GM23248 (cell line): ENCODE data around the gene IGF1R. TPM values are rescaled to one million over a fixed set of nuclear protein-coding genes. Genes with fewer than 3 reads are reported as not detected.

Source experiments
- DNase-seq: peaks from one replicate; pipeline ENCODE4 v3.0.0-alpha.2; 2015
- H2AFZ ChIP-seq: fragments of 200-600 bp; sonication (generic); 2 replicates; pipeline ENCODE4 v1.6.1; 2016; ENCODE audit warnings: antibody characterized with exemption
- H3F3A ChIP-seq: fragments of 200-600 bp; sonication (generic); 2 replicates; pipeline ENCODE4 v1.6.1; 2016; ENCODE audit warnings: mild to moderate bottlenecking, antibody characterized with exemption, mixed run types; ENCODE audit not compliant: insufficient read depth
- H3K27ac ChIP-seq: fragments of 200-600 bp; sonication (generic); 2 replicates; pipeline ENCODE4 v1.5.1; 2016; ENCODE audit warnings: mild to moderate bottlenecking
- H3K27me3 ChIP-seq: fragments of 200-600 bp; sonication (generic); replicated peaks from 2 replicates; pipeline ENCODE4 v1.6.1; 2016; ENCODE audit warnings: mild to moderate bottlenecking; ENCODE audit not compliant: insufficient read depth
- H3K36me3 ChIP-seq: fragments of 200-600 bp; sonication (generic); 2 replicates; pipeline ENCODE4 v1.6.1; 2016; ENCODE audit warnings: low read depth, mild to moderate bottlenecking
- H3K4me1 ChIP-seq: fragments of 200-600 bp; sonication (generic); 2 replicates; pipeline ENCODE4 v1.6.1; 2016; ENCODE audit warnings: mild to moderate bottlenecking; ENCODE audit not compliant: insufficient read depth
- H3K4me2 ChIP-seq: fragments of 200-600 bp; sonication (generic); one replicate; pipeline ENCODE4 v1.6.1; 2016; ENCODE audit warnings: mild to moderate bottlenecking; ENCODE audit not compliant: unreplicated experiment
- H3K4me3 ChIP-seq: fragments of 200-600 bp; sonication (generic); 2 replicates; pipeline ENCODE4 v1.5.1; 2016; ENCODE audit warnings: mild to moderate bottlenecking
- H3K79me2 ChIP-seq: fragments of 200-600 bp; sonication (generic); 2 replicates; pipeline ENCODE4 v1.6.1; 2016; ENCODE audit warnings: mild to moderate bottlenecking; ENCODE audit not compliant: insufficient read depth
- H3K9ac ChIP-seq: fragments of 200-600 bp; sonication (generic); 2 replicates; pipeline ENCODE4 v1.6.1; 2016; ENCODE audit warnings: mild to moderate bottlenecking
- H3K9me2 ChIP-seq: fragments of 200-600 bp; sonication (generic); 2 replicates; pipeline ENCODE4 v1.6.1; 2016; ENCODE audit warnings: mixed run types, mild to moderate bottlenecking, moderate library complexity; ENCODE audit not compliant: insufficient read depth
- H3K9me3 ChIP-seq: fragments of 200-600 bp; sonication (generic); one replicate; pipeline ENCODE4 v1.6.1; 2017; ENCODE audit warnings: low read depth
- H4K20me1 ChIP-seq: fragments of 200-600 bp; sonication (generic); 2 replicates; pipeline ENCODE4 v1.6.0; 2016; ENCODE audit not compliant: insufficient read depth
- EZH2 ChIP-seq: fragments of 200-600 bp; sonication (generic); IDR thresholded peaks from 2 replicates; pipeline ENCODE4 v1.6.1; 2018; ENCODE audit warnings: antibody characterized with exemption, mild to moderate bottlenecking; ENCODE audit not compliant: insufficient read depth, poor library complexity, severe bottlenecking
- EZH2phosphoT487 ChIP-seq: fragments of 200-600 bp; sonication (generic); IDR thresholded peaks from 2 replicates; pipeline ENCODE4 v1.6.1; 2018; ENCODE audit warnings: antibody characterized with exemption, moderate library complexity, mild to moderate bottlenecking, low read depth; ENCODE audit not compliant: insufficient read depth
- WGBS, 2 experiments: methylation state at CpG; one replicate each; pipeline ENCODE4 v1.1.6; 2015 to 2017; ENCODE audit warnings: low lambda C conversion rate in 2 of 2, low coverage in 1 of 2; ENCODE audit errors: missing lambda C conversion rate in 2 of 2; 5-methylcytosine and 5-hydroxymethylcytosine counted together
- in situ Hi-C: fragments of 300-500 bp; cut with MboI; formaldehyde crosslinking; loops from 2 replicates; pipeline ENCODE4 v1.15.0; 2020
- polyA plus RNA-seq: library from polyadenylated mRNA; unstranded; fragments of >200 nt; fragmentation: Nextera tagmentation; extraction: Ambion mirVana; gene quantifications from 2 replicates; pipeline ENCODE4 v1.2.1, GENCODE V29; 2016
- total RNA-seq: library from RNA; depleted of rRNA; stranded (reverse); fragments of >200 nt; shearing (Covaris generic); gene quantifications from 2 replicates; pipeline ENCODE4 v1.2.3, GENCODE V29; 2014

Gene IGF1R
- total and polyA plus RNA-seq, 2 experiments from 2014 or later: 22.0 to 48.6 TPM

GRCh38 chr15:98996169-98996568 lies 347.8 kb downstream of the IGF1R start:
- peaks cover 14% of the 10 kb centered on the region; the same call in 1 of the 2 replicates for H3K27me3 ChIP-seq
- DNase-seq: no peak
- no peaks in the 10 kb centered on the region for H3K79me2 ChIP-seq
- H3K27ac ChIP-seq: no peak overlapping the region
- no peaks in the 10 kb centered on the region for H3F3A ChIP-seq
- H4K20me1 ChIP-seq: no peaks in the 10 kb centered on the region
- H2AFZ ChIP-seq: no peak overlapping the region
- no peaks in the 10 kb centered on the region for H3K9me3 ChIP-seq
- H3K4me1 ChIP-seq: no peaks in the 10 kb centered on the region
- no peak overlapping the region for H3K4me2 ChIP-seq
- H3K9me2 ChIP-seq: no peaks in the 10 kb centered on the region
- TF ChIP-seq EZH2 (no peak), EZH2phosphoT487 (no peak)
- 0 out of 2 replicates have a peak, but pooled peaks cover 3% of the 10 kb centered on the region for H3K36me3 ChIP-seq
- H3K9ac ChIP-seq: no peak overlapping the region
- in situ Hi-C loops: no loop called here
- no peak overlapping the region for H3K4me3 ChIP-seq

GRCh38 chr15:98996624-98997023 lies 348.3 kb downstream of the IGF1R start:
- no peak for DNase-seq
- Histone ChIP-seq H3F3A (no peaks in the 10 kb centered on the region), H3K79me2 (no peaks in the 10 kb centered on the region), H3K36me3 (0 out of 2 replicates have a peak, but pooled peaks cover 3% of the 10 kb centered on the region), H3K4me2 (no peak overlapping the region), H2AFZ (no peak overlapping the region), H3K9me3 (no peaks in the 10 kb centered on the region), H3K4me1 (no peaks in the 10 kb centered on the region), H3K9me2 (no peaks in the 10 kb centered on the region), H3K4me3 (no peak overlapping the region), H4K20me1 (no peaks in the 10 kb centered on the region), H3K9ac (no peak overlapping the region), H3K27ac (no peak overlapping the region), H3K27me3 (peaks cover 14% of the 10 kb centered on the region; the same call in 1 of the 2 replicates)
- WGBS, 2 experiments: 72 to 79% methylated on average over 6 of the region's 6 CpGs
- TF ChIP-seq EZH2phosphoT487 (no peak), EZH2 (no peak)
- in situ Hi-C loops: no loop called here

GRCh38 chr15:98997312-98997711 lies 349.0 kb downstream of the IGF1R start:
- Histone ChIP-seq H3K36me3 (0 out of 2 replicates have a peak, but pooled peaks cover 3% of the 10 kb centered on the region), H3K79me2 (no peaks in the 10 kb centered on the region), H4K20me1 (no peaks in the 10 kb centered on the region), H2AFZ (no peak overlapping the region), H3K9me3 (no peaks in the 10 kb centered on the region), H3K4me2 (no peak overlapping the region), H3K4me1 (no peaks in the 10 kb centered on the region), H3K9ac (no peak overlapping the region), H3F3A (no peaks in the 10 kb centered on the region), H3K27ac (no peak overlapping the region), H3K4me3 (no peak overlapping the region), H3K9me2 (no peaks in the 10 kb centered on the region), H3K27me3 (peaks cover 11% of the 10 kb centered on the region; the same call in 1 of the 2 replicates)
- no peak for TF ChIP-seq EZH2
- TF ChIP-seq EZH2phosphoT487: no peak
- in situ Hi-C loops: no loop called here
- WGBS, 2 experiments: 67 to 70% methylated on average over 3 of the region's 3 CpGs
- no peak for DNase-seq

- Histone ChIP-seq H3K27ac (no peak overlapping the region), H3K9me2 (no peaks in the 10 kb centered on the region), H3K4me3 (no peak overlapping the region), H3F3A (no peaks in the 10 kb centered on the region), H3K36me3 (0 out of 2 replicates have a peak, but pooled peaks cover 3% of the 10 kb centered on the region), H2AFZ (no peak overlapping the region), H3K4me1 (no peaks in the 10 kb centered on the region), H3K9ac (no peak overlapping the region), H4K20me1 (no peaks in the 10 kb centered on the region), H3K4me2 (no peak overlapping the region), H3K9me3 (no peaks in the 10 kb centered on the region), H3K27me3 (peaks cover 8% of the 10 kb centered on the region; the same call in 1 of the 2 replicates), H3K79me2 (no peaks in the 10 kb centered on the region)
- in situ Hi-C loops: no loop called here
- WGBS, 2 experiments: 68 to 69% methylated on average over 9 of the region's 9 CpGs
- DNase-seq: no peak
- TF ChIP-seq EZH2 (no peak), EZH2phosphoT487 (no peak)
These were observed 349.4 kb downstream of the IGF1R start for GRCh38 chr15:98997755-98998154.

GRCh38 chr15:98998279-98998678 lies 349.9 kb downstream of the IGF1R start:
- DNase-seq: no peak
- H3K4me1 ChIP-seq: no peaks in the 10 kb centered on the region
- no peaks in the 10 kb centered on the region for H4K20me1 ChIP-seq
- H3K79me2 ChIP-seq: no peaks in the 10 kb centered on the region
- 0 out of 2 replicates have a peak, but pooled peaks cover 3% of the 10 kb centered on the region for H3K36me3 ChIP-seq
- H3K4me3 ChIP-seq: no peak overlapping the region
- H3K4me2 ChIP-seq: no peak overlapping the region
- H3F3A ChIP-seq: no peaks in the 10 kb centered on the region
- 53 to 58% methylated on average over 3 of the region's 3 CpGs for WGBS, 2 experiments
- no peak overlapping the region for H3K9ac ChIP-seq
- no peak overlapping the region for H3K27ac ChIP-seq
- no peak for TF ChIP-seq EZH2phosphoT487
- TF ChIP-seq EZH2: no peak
- in situ Hi-C loops: no loop called here
- H3K9me2 ChIP-seq: no peaks in the 10 kb centered on the region
- H3K9me3 ChIP-seq: no peaks in the 10 kb centered on the region
- no peak overlapping the region for H2AFZ ChIP-seq
- H3K27me3 ChIP-seq: peaks cover 8% of the 10 kb centered on the region; the same call in 1 of the 2 replicates
